Measurements from ENCODE around the gene F10.

DNA sequence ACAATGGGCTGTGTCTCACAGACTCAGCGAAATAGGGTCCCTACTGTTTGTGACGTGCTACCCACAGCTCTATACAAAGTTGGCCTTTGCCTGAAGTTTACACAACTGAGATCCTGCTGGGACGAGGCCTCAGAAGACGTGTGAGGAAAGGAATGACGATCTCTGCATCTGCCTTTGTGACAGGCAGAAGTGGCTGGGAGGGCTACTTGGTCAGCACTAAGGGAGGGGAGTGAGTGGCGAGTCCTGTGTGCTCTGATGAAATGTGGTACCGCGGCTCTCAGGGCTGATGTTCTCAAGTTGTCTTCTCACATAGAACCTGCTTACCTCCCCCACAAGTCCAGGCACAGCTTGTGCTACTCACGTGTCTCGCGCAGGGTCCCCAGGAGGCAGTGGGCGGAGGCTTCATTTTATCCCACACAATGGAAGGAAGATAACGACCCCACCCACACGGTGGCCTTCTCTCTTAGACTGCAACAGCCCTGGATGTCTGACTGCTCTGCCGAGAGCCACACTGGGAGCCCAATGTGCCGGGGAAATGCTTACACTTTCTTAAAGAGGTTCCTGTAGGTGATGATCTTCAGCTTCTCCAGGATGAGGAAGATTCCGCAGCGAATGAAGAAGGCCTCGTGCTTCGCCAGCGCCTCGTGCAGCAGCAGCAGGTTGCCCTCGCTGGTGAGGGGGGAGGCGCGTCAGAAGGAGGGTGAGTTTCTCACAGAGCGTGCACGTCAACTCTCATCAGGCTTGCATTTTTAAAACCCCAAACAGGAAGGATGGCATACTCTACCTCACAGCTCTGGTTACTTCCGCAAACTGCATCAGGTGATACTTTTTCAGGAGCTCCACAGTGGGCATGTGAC, 57.0 kb downstream of the F10 start:
- TF ChIP-seq, protein P1, sequence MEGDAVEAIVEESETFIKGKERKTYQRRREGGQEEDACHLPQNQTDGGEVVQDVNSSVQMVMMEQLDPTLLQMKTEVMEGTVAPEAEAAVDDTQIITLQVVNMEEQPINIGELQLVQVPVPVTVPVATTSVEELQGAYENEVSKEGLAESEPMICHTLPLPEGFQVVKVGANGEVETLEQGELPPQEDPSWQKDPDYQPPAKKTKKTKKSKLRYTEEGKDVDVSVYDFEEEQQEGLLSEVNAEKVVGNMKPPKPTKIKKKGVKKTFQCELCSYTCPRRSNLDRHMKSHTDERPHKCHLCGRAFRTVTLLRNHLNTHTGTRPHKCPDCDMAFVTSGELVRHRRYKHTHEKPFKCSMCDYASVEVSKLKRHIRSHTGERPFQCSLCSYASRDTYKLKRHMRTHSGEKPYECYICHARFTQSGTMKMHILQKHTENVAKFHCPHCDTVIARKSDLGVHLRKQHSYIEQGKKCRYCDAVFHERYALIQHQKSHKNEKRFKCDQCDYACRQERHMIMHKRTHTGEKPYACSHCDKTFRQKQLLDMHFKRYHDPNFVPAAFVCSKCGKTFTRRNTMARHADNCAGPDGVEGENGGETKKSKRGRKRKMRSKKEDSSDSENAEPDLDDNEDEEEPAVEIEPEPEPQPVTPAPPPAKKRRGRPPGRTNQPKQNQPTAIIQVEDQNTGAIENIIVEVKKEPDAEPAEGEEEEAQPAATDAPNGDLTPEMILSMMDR (IDR thresholded peaks at IDR 0.05 in 4 of 5, conservative IDR thresholded peaks at IDR 0.05 in 1 of 5): no peak
- no peak for TF ChIP-seq POLR2A (IDR thresholded peaks at IDR 0.05)
